K562 (cell line): ENCODE data around the gene WWTR1.

Experiments
- AFF4 ChIP-seq: sonication (generic); formaldehyde crosslinking; IDR thresholded peaks from 2 replicates; pipeline ENCODE4 v1.8.0; 2023; ENCODE audit warnings: mild to moderate bottlenecking, missing genetic modification reagents
- CBX2 ChIP-seq: fragments of 200-600 bp; sonication (generic); IDR thresholded peaks from one replicate; pipeline ENCODE4 v1.6.1; 2012; ENCODE audit warnings: mild to moderate bottlenecking, low read length, inconsistent platforms; ENCODE audit not compliant: insufficient read depth, poor library complexity, severe bottlenecking
- CTCF ChIP-seq, 3 experiments: IDR thresholded peaks in 2 of 3; conservative IDR thresholded peaks in 1 of 3; 2 replicates each; pipeline ENCODE4 v1.5.1; 2011 to 2012; ENCODE audit warnings: low read length in 3 of 3, mild to moderate bottlenecking in 3 of 3, control low read depth in 2 of 3, improper control_type of control experiment in 1 of 3, inconsistent platforms in 1 of 3, low read depth in 1 of 3, mixed read lengths in 1 of 3, moderate library complexity in 1 of 3; ENCODE audit not compliant: insufficient read depth in 2 of 3
- EP300 ChIP-seq: IDR thresholded peaks from 2 replicates; pipeline ENCODE4 v1.6.1; 2012; ENCODE audit warnings: low read length, improper control_type of control experiment
- NCOA1 ChIP-seq: fragments of 450-650 bp; IDR thresholded peaks from 2 replicates; pipeline ENCODE4 v1.6.1; 2016; ENCODE audit warnings: low read depth
- PATZ1 ChIP-seq: fragments of 250-450 bp; sonication (Bioruptor Pico); IDR thresholded peaks from 2 replicates; pipeline ENCODE4 v1.5.0; 2020; ENCODE audit warnings: mild to moderate bottlenecking, borderline replicate concordance
- SMARCA4 ChIP-seq: fragments of 450-650 bp; IDR thresholded peaks from 2 replicates; pipeline ENCODE4 v1.6.1; 2016
- SNRNP70 ChIP-seq: fragments of 200-400 bp; formaldehyde crosslinking; optimal IDR thresholded peaks from 2 replicates; pipeline ENCODE3; 2017; ENCODE audit warnings: low read depth, low read length
- TAF1 ChIP-seq: IDR thresholded peaks from 2 replicates; pipeline ENCODE4 v1.6.1; 2011; ENCODE audit warnings: mild to moderate bottlenecking, low read length, moderate library complexity; ENCODE audit not compliant: insufficient read depth, control insufficient read depth, severe bottlenecking; ENCODE audit errors: extremely low read depth
- TEAD1 ChIP-seq, 2 experiments: fragments of 450-650 bp in 1 of 2; sonication (generic) in 1 of 2; formaldehyde crosslinking; IDR thresholded peaks; 2 replicates each; pipeline versions ENCODE4 v1.4.0 to v1.8.0; 2020 to 2022; ENCODE audit warnings: mild to moderate bottlenecking in 2 of 2, missing genetic modification reagents in 1 of 2
- THRA ChIP-seq: fragments of 450-650 bp; IDR thresholded peaks from 2 replicates; pipeline ENCODE4 v1.6.1; 2017; ENCODE audit warnings: mild to moderate bottlenecking, moderate library complexity
- ZNF280B ChIP-seq: fragments of 250-450 bp; sonication (Bioruptor Pico); IDR thresholded peaks from 2 replicates; pipeline ENCODE4 v1.5.1; 2021; ENCODE audit warnings: mild to moderate bottlenecking

- TF ChIP-seq PATZ1 (no peak), TAF1 (no peak), SNRNP70 (no peak), CTCF (IDR thresholded peaks at IDR 0.05 in 2 of 3, conservative IDR thresholded peaks at IDR 0.05 in 1 of 3; ENCODE audit: insufficient read depth in 2 of 3, low read depth in 1 of 3, low read length in 3 of 3) (no peak), ZNF280B (CRISPR knock-in tag) (no peak), SMARCA4 (no peak), EP300 (no peak), AFF4 (CRISPR knock-in tag) (no peak), THRA (no peak), CBX2 (no peak), TEAD1 (CRISPR knock-in tag; IDR thresholded peaks at IDR 0.05) (no peak), NCOA1 (no peak)
Measured at GRCh38 chr3:149507491-149508324, 150.1 kb downstream of the WWTR1 start.
